ENCODE measurements around the gene CYTH1.
A peak's percentile ranks its signal among the peaks of the same experiment; 100 is the strongest.
"Not testable (repeated sequence)": the region's sequence is repeated elsewhere in the genome, so short reads cannot be mapped to it uniquely, and the experiment has no call there.

The CYTH1 gene

GRCh38 chr17:78771758-78772382 is 10.2 kb downstream of the CYTH1 start:
- peak in 1 of 42 donors; percentile 5 for DNase-seq

GRCh38 chr17:78769196-78769773 is 12.8 kb downstream of the CYTH1 start:
- peak in 1 of 42 donors; percentile 25 for DNase-seq
- intact Hi-C loops (cut with DNase I), result no loop called here

More at GRCh38 chr17:78771758-78772382, 10.2 kb downstream of the CYTH1 start:
- intact Hi-C loops (cut with DNase I), result no loop called here

- DNase-seq, result no peak
- intact Hi-C loops (cut with DNase I), result no loop called here
These were observed 14.3 kb downstream of the CYTH1 start for GRCh38 chr17:78767806-78768205.

GRCh38 chr17:78766743-78767294 is 15.3 kb downstream of the CYTH1 start:
- DNase-seq, result peak in 6 of 42 donors; percentile 27 to 74 (median 36)
- intact Hi-C loops (cut with DNase I), result no loop called here

GRCh38 chr17:78766225-78766624 is 15.8 kb downstream of the CYTH1 start:
- DNase-seq, result no peak
- intact Hi-C loops (cut with DNase I), result no loop called here

- DNase-seq, result no peak
- intact Hi-C loops (cut with DNase I), result no loop called here
These were observed 16.3 kb downstream of the CYTH1 start for GRCh38 chr17:78765821-78766220.

GRCh38 chr17:78764871-78765270 is 17.2 kb downstream of the CYTH1 start:
- intact Hi-C loops (cut with DNase I), result no loop called here

GRCh38 chr17:78763561-78763960 is 18.5 kb downstream of the CYTH1 start:
- no peak for DNase-seq
- intact Hi-C loops (cut with DNase I), result no loop called here

More at GRCh38 chr17:78764871-78765270, 17.2 kb downstream of the CYTH1 start:
- DNase-seq, result peak in 38 of 42 donors; percentile 22 to 82 (median 50)

GRCh38 chr17:78761789-78762406 is 20.2 kb downstream of the CYTH1 start:
- intact Hi-C loops (cut with DNase I), result no loop called here
- DNase-seq, result no peak

GRCh38 chr17:78759969-78760352 is 22.1 kb downstream of the CYTH1 start:
- intact Hi-C loops (cut with DNase I), result no loop called here
- DNase-seq, result no peak

GRCh38 chr17:78759203-78759968 is 22.7 kb downstream of the CYTH1 start:
- DNase-seq, result peak in 3 of 42 donors; percentile 23 to 24 (median 24)
- intact Hi-C loops (cut with DNase I), result no loop called here

GRCh38 chr17:78753316-78754250 is 28.5 kb downstream of the CYTH1 start:
- DNase-seq, result no peak
- intact Hi-C loops (cut with DNase I), result no loop called here

- no peak for DNase-seq
- intact Hi-C loops (cut with DNase I), result no loop called here
These were observed 30.5 kb downstream of the CYTH1 start for GRCh38 chr17:78751447-78752161.

GRCh38 chr17:78751000-78751399 is 31.1 kb downstream of the CYTH1 start:
- DNase-seq; intact Hi-C loops (cut with DNase I): not testable (repeated sequence)

GRCh38 chr17:78748730-78749317 is 33.2 kb downstream of the CYTH1 start:
- peak in 8 of 42 donors; percentile 20 to 66 (median 43) for DNase-seq

GRCh38 chr17:78748048-78748729 is 33.9 kb downstream of the CYTH1 start:
- intact Hi-C loops (cut with DNase I), result no loop called here
- no peak for DNase-seq

More at GRCh38 chr17:78748730-78749317, 33.2 kb downstream of the CYTH1 start:
- intact Hi-C loops (cut with DNase I), result no loop called here

GRCh38 chr17:78747488-78747887 is 34.6 kb downstream of the CYTH1 start:
- DNase-seq, result no peak
- intact Hi-C loops (cut with DNase I), result no loop called here
